GM18951 (cell line): ENCODE data around the gene IGF1R.
"Not testable (repeated sequence)": the region's sequence is repeated elsewhere in the genome, so short reads cannot be mapped to it uniquely, and the experiment has no call there.

Source experiments
- POLR2A ChIP-seq: IDR thresholded peaks from 4 replicates; pipeline ENCODE4 v1.6.1; 2011; ENCODE audit warnings: mild to moderate bottlenecking; ENCODE audit not compliant: insufficient read length, insufficient read depth; ENCODE audit errors: extremely low read depth
- in situ Hi-C: fragments of 300-500 bp; cut with MboI; formaldehyde crosslinking; loops from one replicate; pipeline ENCODE4 v1.12.0; 2022; ENCODE audit warnings: low sequenced_read_pairs, mixed read lengths, inconsistent platforms; ENCODE audit not compliant: unreplicated experiment

IGF1R gene

GRCh38 chr15:98997312-98997711 lies 349.0 kb downstream of the IGF1R start:
- TF ChIP-seq POLR2A = no peak
- in situ Hi-C loops = no loop called here

DNA sequence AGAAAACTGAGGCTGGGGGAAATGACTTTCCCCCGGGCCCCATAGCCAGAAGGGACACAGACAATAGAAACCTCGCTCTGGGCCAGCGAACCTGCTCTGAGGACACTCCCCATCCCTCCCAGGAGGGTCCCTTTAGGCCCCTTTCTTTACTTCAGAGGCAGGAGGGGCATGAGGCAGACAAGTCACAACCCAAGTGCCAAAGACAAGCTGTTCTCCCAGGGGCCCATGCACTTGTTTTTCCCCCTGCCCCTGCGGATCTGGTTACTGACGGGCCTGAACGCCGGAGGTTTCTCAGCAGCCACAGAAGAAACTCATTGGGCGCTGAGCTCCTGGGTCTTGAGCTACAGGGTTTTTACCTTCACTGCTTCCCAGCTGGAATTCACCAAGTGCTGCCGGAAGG lies 349.4 kb downstream of the IGF1R start:
- in situ Hi-C loops = no loop called here
- TF ChIP-seq POLR2A = no peak

GRCh38 chr15:98998279-98998678 lies 349.9 kb downstream of the IGF1R start:
- TF ChIP-seq POLR2A = no peak
- in situ Hi-C loops = no loop called here

DNA sequence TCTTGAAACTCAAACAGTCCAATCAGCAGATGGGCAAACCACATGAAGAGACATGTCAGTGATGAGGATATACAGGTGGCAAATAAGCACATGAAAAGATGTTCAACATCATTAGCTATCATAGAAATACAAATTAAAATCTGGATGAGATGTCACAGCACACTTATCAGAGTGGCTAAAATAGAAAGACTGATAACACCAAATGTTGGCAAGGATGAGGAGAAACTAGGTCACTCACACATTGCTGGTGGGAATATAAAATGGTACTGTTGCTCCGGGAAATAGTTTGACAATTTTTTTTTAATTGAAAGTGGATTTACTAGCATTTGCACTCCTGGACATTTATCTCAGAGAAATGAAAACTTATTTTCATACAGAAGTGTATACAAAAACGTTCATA lies 350.9 kb downstream of the IGF1R start:
- TF ChIP-seq POLR2A = no peak
- in situ Hi-C loops = no loop called here

- TF ChIP-seq POLR2A = no peak
- in situ Hi-C loops = no loop called here
Observed at GRCh38 chr15:99002226-99002625, 353.9 kb downstream of the IGF1R start.

GRCh38 chr15:99003317-99003716 lies 355.0 kb downstream of the IGF1R start:
- in situ Hi-C loops = not testable (repeated sequence)

DNA sequence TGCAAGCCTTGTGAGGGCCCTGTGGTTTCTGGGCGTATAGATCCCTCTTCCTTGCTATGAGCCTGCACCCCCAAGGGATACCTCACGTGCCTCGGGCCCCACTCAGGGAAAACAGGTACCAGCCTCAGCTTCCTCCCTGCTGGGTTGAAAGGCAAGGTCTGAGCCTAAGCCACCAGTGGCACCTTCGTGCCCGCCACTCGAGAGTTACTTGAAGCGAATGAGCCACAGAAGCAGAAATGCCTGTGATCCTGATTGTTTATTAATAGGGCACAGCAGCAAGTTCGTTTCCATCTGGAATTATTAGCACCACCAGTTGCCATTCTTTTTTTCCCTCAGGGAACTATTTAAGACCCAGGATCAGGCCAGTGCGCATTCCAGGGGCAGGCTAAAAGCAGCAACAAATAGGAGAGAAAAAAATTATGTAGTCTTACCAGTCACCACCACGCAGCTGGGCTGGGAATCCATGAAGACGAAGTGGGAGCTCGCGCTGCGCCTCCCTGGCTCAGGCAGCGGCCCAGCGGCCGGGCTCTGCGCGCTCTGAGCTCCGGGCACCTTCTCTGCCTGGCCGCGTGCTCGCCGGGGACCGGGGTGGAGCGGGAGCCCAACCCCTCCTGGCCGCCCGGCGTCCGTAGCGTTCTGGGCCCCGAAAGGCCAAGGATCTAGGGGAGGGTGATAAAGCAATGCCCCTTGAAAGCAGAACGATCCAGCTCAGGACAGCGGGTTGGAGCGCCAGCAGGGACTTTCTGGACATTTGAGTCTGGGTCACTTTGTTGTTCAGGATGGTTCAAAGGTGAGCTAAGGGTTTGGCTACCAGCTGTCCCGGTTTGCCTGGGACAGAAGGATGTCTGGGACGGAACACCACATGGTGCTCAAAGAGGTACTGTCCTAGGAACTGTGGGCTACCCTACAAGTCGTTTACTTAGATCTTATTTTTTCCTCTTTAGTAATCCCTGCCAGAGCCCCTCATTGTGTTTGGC lies 356.9 kb downstream of the IGF1R start:
- in situ Hi-C loops = not testable (repeated sequence)

DNA sequence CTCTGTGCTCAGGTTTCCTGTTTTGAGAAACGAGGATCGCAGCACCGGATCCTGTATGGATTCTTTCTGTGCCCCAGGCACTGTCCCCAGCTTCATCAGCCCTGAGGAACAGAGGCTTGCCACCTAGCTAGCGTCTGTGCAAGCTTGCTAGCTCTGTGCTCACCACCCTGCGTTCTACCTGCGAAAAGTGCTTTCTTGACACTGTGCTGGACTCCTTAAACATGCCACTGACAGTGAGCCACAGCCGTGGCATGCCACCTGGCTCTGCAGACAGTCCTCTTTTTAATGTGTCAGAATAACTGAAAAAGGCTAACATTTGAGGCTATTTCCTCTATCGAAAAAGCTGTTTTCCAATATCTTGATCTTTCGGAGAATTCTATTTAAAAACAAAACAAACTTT lies 357.8 kb downstream of the IGF1R start:
- in situ Hi-C loops = no loop called here
- TF ChIP-seq POLR2A = no peak

DNA sequence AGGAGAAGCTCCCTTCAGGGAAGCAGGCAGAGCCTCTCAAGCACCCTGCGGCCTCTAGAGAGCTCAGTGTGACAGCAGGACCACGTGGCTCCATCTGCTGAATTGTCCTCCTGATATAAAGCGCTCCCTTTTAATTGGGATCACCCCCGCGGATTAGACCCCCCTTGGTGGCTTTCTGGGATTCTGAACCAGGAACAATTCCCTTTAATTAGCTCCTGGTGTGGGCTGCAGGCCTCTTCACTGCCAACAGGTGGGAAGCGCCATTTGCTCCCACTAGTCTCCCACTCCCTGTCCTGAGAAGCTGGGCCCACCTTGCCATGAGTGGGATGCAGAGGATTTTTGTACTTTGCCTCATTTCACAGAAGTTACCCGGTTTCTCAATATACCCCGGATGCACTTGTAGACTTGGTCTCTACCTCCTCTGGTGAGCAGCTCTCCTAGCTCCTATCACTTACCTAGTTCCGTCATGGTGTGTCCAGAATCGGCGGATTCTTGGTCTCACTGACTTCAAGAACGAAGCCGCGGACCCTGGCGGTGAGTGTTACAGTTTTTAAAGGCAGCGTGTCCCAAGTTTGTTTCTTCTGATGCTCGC lies 358.7 kb downstream of the IGF1R start:
- in situ Hi-C loops = no loop called here
- TF ChIP-seq POLR2A = no peak

GRCh38 chr15:99009741-99010330 lies 361.5 kb downstream of the IGF1R start:
- no peak for TF ChIP-seq POLR2A
- in situ Hi-C loops = no loop called here

DNA sequence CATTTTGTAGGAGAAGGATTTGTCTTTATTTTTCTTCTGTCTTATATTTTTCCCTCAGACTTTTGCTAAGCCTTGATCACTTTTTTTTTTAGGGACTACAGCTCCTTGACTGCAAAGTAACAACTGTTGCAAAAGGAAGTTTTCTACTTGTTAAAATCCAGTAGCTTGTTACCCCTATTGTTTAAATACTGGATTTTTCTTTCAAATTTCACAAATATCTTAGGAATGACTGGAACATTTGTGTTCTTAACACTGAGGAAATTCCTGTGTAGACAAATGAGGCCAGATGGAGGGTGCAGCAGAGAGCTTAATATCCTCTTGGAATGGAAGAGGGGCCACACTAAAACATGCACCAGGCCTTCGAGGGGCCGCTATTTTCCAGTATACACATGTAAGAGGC lies 362.4 kb downstream of the IGF1R start:
- in situ Hi-C loops = no loop called here

More for the DNA sequence above, 362.4 kb downstream of the IGF1R start:
- TF ChIP-seq POLR2A = no peak
